GM19468 (cell line): ENCODE results near the gene ANKRD44.
A peak's percentile ranks its signal among the peaks of the same experiment; 100 is the strongest.
"Not testable (repeated sequence)": the region's sequence is repeated elsewhere in the genome, so short reads cannot be mapped to it uniquely, and the experiment has no call there.

Experiments used
- ATAC-seq: cut with Tn5 transposase; IDR thresholded peaks from one replicate; pipeline ENCODE4 v1.9.1; 2021; ENCODE audit warnings: mild to moderate bottlenecking, moderate library complexity, moderate number of reproducible peaks; ENCODE audit not compliant: unreplicated experiment; ENCODE audit errors: extremely low read depth

Gene ANKRD44

GRCh38 chr2:197310271-197310985 lies at the start of gene ANKRD44:
Gene ANKRD44 (minus strand): TSS chr2:197310780. CDS start chr2:197310604, 176 bp downstream.
- peak; percentile 45 for ATAC-seq

- no peak for ATAC-seq
Observed at GRCh38 chr2:197359859-197360258, 49.3 kb upstream of the ANKRD44 start.

GRCh38 chr2:197358931-197359330 lies 48.4 kb upstream of the ANKRD44 start:
- no peak for ATAC-seq

- ATAC-seq = no peak
Observed at GRCh38 chr2:197357986-197358385, 47.4 kb upstream of the ANKRD44 start.

- no peak for ATAC-seq
Observed at GRCh38 chr2:197356136-197356535, 45.6 kb upstream of the ANKRD44 start.

GRCh38 chr2:197354169-197354558 lies 43.6 kb upstream of the ANKRD44 start:
- ATAC-seq = no peak

GRCh38 chr2:197353393-197354168 lies 43.0 kb upstream of the ANKRD44 start:
- no peak for ATAC-seq

GRCh38 chr2:197349699-197350098 lies 39.1 kb upstream of the ANKRD44 start:
- no peak for ATAC-seq

GRCh38 chr2:197348721-197349360 lies 38.3 kb upstream of the ANKRD44 start:
- no peak for ATAC-seq

- no peak for ATAC-seq
Observed at GRCh38 chr2:197345846-197346370, 35.3 kb upstream of the ANKRD44 start.

- not testable (repeated sequence) for ATAC-seq
Observed at GRCh38 chr2:197343968-197344367, 33.4 kb upstream of the ANKRD44 start.

- ATAC-seq = no peak
Observed at GRCh38 chr2:197340591-197340990, 30.0 kb upstream of the ANKRD44 start.

GRCh38 chr2:197339496-197340220 lies 29.1 kb upstream of the ANKRD44 start:
- no peak for ATAC-seq

- ATAC-seq = no peak
Observed at GRCh38 chr2:197339016-197339415, 28.4 kb upstream of the ANKRD44 start.

GRCh38 chr2:197332641-197333040 lies 22.1 kb upstream of the ANKRD44 start:
- ATAC-seq = no peak

GRCh38 chr2:197328461-197328860 lies 17.9 kb upstream of the ANKRD44 start:
- ATAC-seq = no peak

- no peak for ATAC-seq
Observed at GRCh38 chr2:197327472-197328098, 17.0 kb upstream of the ANKRD44 start.

- ATAC-seq = no peak
Observed at GRCh38 chr2:197327073-197327471, 16.5 kb upstream of the ANKRD44 start.

- ATAC-seq = peak; percentile 88
Observed at GRCh38 chr2:197324801-197325200, 14.2 kb upstream of the ANKRD44 start.
